Adrenal gland (tissue), 12 donors: ENCODE measurements around the gene OMP. TPM values are rescaled to one million over a fixed set of nuclear protein-coding genes. Genes with fewer than 3 reads are reported as not detected.

Experiments used
- DNase-seq, 7 donors: peaks; one replicate each; pipeline ENCODE4 v3.0.0-alpha.2; 2019 to 2020
- H3K27ac ChIP-seq, 5 donors: fragments of 200-600 bp; sonication (generic) in 4 of 5; 1 replicate in 3 of 5; 2 replicates in 2 of 5; pipeline versions ENCODE4 v1.5.1 to v1.8.0; 2016 to 2020; ENCODE audit warnings: mild to moderate bottlenecking in 1 of 5
- H3K27me3 ChIP-seq: fragments of 200-600 bp; 2 replicates; pipeline ENCODE4 v1.8.0; 2021
- H3K36me3 ChIP-seq, 2 donors: fragments of 200-600 bp; replicated peaks in 1 of 2; 1 replicate in 1 of 2; 2 replicates in 1 of 2; pipeline versions ENCODE4 v1.5.1 to v1.8.0; 2018 to 2022
- H3K4me1 ChIP-seq, 2 donors: fragments of 200-600 bp; replicated peaks in 1 of 2; 1 replicate in 1 of 2; 2 replicates in 1 of 2; pipeline versions ENCODE4 v1.5.1 to v1.8.0; 2018 to 2021
- H3K4me3 ChIP-seq, 4 donors: fragments of 200-600 bp; sonication (generic) in 3 of 4; one replicate each; pipeline ENCODE4 v1.5.1; 2016 to 2018
- H3K9me3 ChIP-seq, 3 donors: fragments of 200-600 bp; sonication (generic) in 1 of 3; replicated peaks in 1 of 3; 1 replicate in 2 of 3; 2 replicates in 1 of 3; pipeline versions ENCODE4 v1.5.1 to v1.8.0; 2016 to 2021
- CTCF ChIP-seq, 6 experiments: fragments of 450-650 bp in 4 of 6; fragments of 200-600 bp in 2 of 6; sonication (generic) in 1 of 6; IDR thresholded peaks; 1 replicate in 5 of 6; 2 replicates in 1 of 6; pipeline versions ENCODE4 v1.5.1 to v1.8.0; 2016 to 2021; ENCODE audit warnings: antibody characterized with exemption in 6 of 6, mild to moderate bottlenecking in 2 of 6, moderate library complexity in 1 of 6
- POLR2A ChIP-seq, 2 donors: fragments of 450-650 bp; IDR thresholded peaks; one replicate each; pipeline ENCODE4 v1.6.1; 2017; ENCODE audit warnings: antibody characterized with exemption in 2 of 2, mild to moderate bottlenecking in 2 of 2, moderate library complexity in 1 of 2
- WGBS, 4 donors: extraction: QIAGEN DNeasy Blood & Tissue Kit in 2 of 4; methylation state at CpG; one replicate each; pipeline versions ENCODE4 v1.1.5 to v1.1.7; 2013 to 2017; 5-methylcytosine and 5-hydroxymethylcytosine counted together
- intact Hi-C, 2 donors: fragments of 100-400 bp; cut with DNase I; formaldehyde crosslinking; loops; one replicate each; pipeline versions ENCODE4 v1.14.1 to v1.15.0; 2022 to 2023
- polyA plus RNA-seq, 3 donors: library from polyadenylated mRNA; stranded (reverse); fragments of 200-250 nt in 2 of 3; fragments of 350-450 nt in 1 of 3; fragmentation: Illumina TruSeq in 1 of 3; extraction: RNeasy Lipid Tissue Mini Kit (QIAGEN cat#74804) in 1 of 3; gene quantifications; one replicate each; pipeline ENCODE4 v1.2.3, GENCODE V29; 2013 to 2014
- total RNA-seq, 9 donors: library from RNA; depleted of rRNA in 4 of 9; stranded (reverse); fragments of >200 nt in 4 of 9; fragments of 120-200 nt in 1 of 9; fragmentation: NEBNext Ultra II Directional in 1 of 9; extraction: Animal tissue kit (Norgen Biotek cat#: 25700) in 1 of 9; gene quantifications; one replicate each; pipeline versions ENCODE4 v1.1.0 to v1.2.4, GENCODE V29; 2013 to 2023
- donor health status: healthy with polysubstance abuse.
- donor health status: Bipolar disorder and iron deficiency.
- donor health status: DM: yes; HTN: yes; CAD: no.
- donor health status: DM: no; HTN: no; CAD: no.
- donor health status: DM: no; HTN: no; CAD: no.
- donor health status: DM: yes; HTN: yes; CAD: no.

The OMP gene
- total and polyA plus RNA-seq, 12 donors, result 0.50 to 1.6 (median 0.92) TPM; not detected in 9

DNA sequence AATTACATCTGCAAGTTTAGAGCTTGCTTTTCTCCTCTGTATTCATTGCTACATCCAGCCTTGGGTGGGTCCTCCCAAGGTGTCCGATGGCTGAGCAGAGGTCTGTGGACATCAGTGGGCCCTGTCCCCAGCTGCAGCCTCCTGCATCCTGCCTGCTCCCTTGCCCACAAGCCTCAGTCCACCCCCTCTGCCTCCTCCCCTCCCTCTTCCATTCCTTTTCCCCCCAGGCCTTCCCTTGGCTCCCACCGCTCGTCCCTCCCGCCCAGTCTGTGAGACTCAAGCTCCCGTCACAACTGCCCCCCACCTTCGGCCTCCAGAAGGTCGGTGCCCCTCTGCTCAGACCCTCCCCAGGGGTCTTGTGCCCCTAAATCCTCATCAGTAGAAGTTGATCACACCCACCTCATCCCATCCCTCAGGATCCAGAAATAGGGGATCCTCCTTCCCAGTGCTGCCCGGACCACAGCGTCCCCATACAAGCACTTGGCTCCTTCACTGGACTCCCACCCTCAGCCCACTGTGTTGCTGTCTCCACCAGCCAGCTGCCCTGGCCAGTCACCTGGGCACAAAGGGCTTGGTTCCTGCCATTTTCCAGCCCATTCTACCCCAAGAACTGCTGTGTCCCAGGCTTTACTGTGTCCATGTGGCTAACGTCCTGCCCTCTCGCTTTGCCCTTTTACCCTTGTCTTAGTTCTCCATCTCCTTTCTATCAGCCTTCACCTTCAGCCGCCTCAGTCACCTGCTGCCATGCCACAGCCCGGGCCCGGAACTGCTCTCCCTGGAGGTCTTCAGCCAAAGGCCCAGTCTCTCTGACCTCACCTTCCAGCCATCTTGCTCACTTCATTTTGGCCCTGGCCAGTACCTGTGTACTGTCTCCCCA lies 2.2 kb upstream of the OMP start:
- Histone ChIP-seq H3K4me1 (peaks cover under 1 to 9% of the 10 kb centered on the region in 2 donors), H3K9me3 (no peaks in the 10 kb centered on the region), H3K27ac (no peak overlapping the region), H3K4me3 (no peak overlapping the region), H3K36me3 (no peaks in the 10 kb centered on the region), H3K27me3 (no peaks in the 10 kb centered on the region)
- TF ChIP-seq POLR2A (IDR thresholded peaks at IDR 0.05) (no peak), CTCF (IDR thresholded peaks at IDR 0.05) (no peak)
- WGBS, 4 donors, result 96 to 98% (median 98%) methylated on average over 14 of the region's 14 CpGs
- DNase-seq, result no peak
- intact Hi-C loops, result no loop called here

- no peak overlapping the region for H3K4me3 ChIP-seq
- H3K27ac ChIP-seq, result no peak overlapping the region
- no peaks in the 10 kb centered on the region for H3K27me3 ChIP-seq
- peaks cover 7 to 16% of the 10 kb centered on the region in 2 donors for H3K4me1 ChIP-seq
- TF ChIP-seq POLR2A (IDR thresholded peaks at IDR 0.05) (no peak), CTCF (IDR thresholded peaks at IDR 0.05) (peak; percentile 19 to 44 (median 40))
- no peak for DNase-seq
- intact Hi-C loops, result no loop called here
- H3K36me3 ChIP-seq, result no peaks in the 10 kb centered on the region
- no peaks in the 10 kb centered on the region for H3K9me3 ChIP-seq
- 79 to 88% (median 88%) methylated on average over 5 of the region's 5 CpGs for WGBS, 4 donors
Measured at GRCh38 chr11:77101043-77101537, 1.6 kb upstream of the OMP start.

GRCh38 chr11:77103319-77103718 lies 679 bp downstream of the OMP start:
- no peaks in the 10 kb centered on the region for H3K36me3 ChIP-seq
- no peaks in the 10 kb centered on the region for H3K9me3 ChIP-seq
- intact Hi-C loops, result no loop called here
- TF ChIP-seq CTCF (IDR thresholded peaks at IDR 0.05), result no peak
- TF ChIP-seq POLR2A (IDR thresholded peaks at IDR 0.05), result no peak
- DNase-seq, result no peak
- H3K4me1 ChIP-seq, result peaks cover 26 to 38% of the 10 kb centered on the region in 2 donors
- WGBS, 4 donors, result 58 to 91% (median 89%) methylated on average over 2 of the region's 2 CpGs
- no peak overlapping the region for H3K27ac ChIP-seq
- H3K27me3 ChIP-seq, result no peaks in the 10 kb centered on the region
- no peak overlapping the region for H3K4me3 ChIP-seq

- 64 to 69% (median 68%) methylated on average over 4 to 8 of the region's 8 CpGs for WGBS, 4 donors
- Histone ChIP-seq H3K9me3 (no peaks in the 10 kb centered on the region), H3K4me3 (no peak overlapping the region), H3K4me1 (peaks cover 41 to 52% of the 10 kb centered on the region in 2 donors), H3K36me3 (no peaks in the 10 kb centered on the region), H3K27ac (no peak overlapping the region), H3K27me3 (no peaks in the 10 kb centered on the region)
- TF ChIP-seq CTCF (IDR thresholded peaks at IDR 0.05), result no peak
- intact Hi-C loops, result no loop called here
- DNase-seq, result no peak
Measured at GRCh38 chr11:77104727-77105126, 2.1 kb downstream of the OMP start.
